Endothelial cell of umbilical vein (primary cell): ENCODE measurements around the gene FYN. TPM values are rescaled to one million over a fixed set of nuclear protein-coding genes. Genes with fewer than 3 reads are reported as not detected.

Experiments used
- BruUV-seq: library from RNA; stranded (reverse); fragments of 400-500 nt; replicated peaks from 2 replicates; lab custom pipeline; 2021; lab: Mats Ljungman, UMichigan
- CTCF ChIA-PET: fragments of 300-600, 350-600 bp; sonication (Branson Sonifier 250); formaldehyde crosslinking; loops from one replicate; lab custom pipeline; 2021; ENCODE audit warnings: antibody characterized with exemption, inconsistent platforms; lab: Charles Lee
- POLR2A ChIA-PET: fragments of 300-600, 350-600 bp; sonication (Branson Sonifier 250); formaldehyde crosslinking; loops from one replicate; lab custom pipeline; 2021; ENCODE audit warnings: antibody characterized with exemption, inconsistent platforms; lab: Charles Lee
- DNase-seq: peaks from one replicate; pipeline ENCODE4 v3.0.0-alpha.2; 2011; ENCODE audit warnings: low read depth, low spot score
- FAIRE-seq: peaks from 2 replicates; lab custom pipeline; 2011; peaks lifted over from hg19 to GRCh38; lab: Jason Lieb, UNC
- H2AFZ ChIP-seq: 2 replicates; pipeline ENCODE4 v1.6.0; 2012; ENCODE audit warnings: low read depth, low read length, control low read depth, inconsistent platforms
- H3K27ac ChIP-seq: 2 replicates; pipeline ENCODE4 v1.5.1; 2011; ENCODE audit warnings: low read depth, mild to moderate bottlenecking, control low read depth, low read length, moderate library complexity; ENCODE audit not compliant: insufficient read depth
- H3K27me3 ChIP-seq, 2 experiments: 2 replicates each; pipeline versions ENCODE4 v1.6.0 to v1.6.1; 2011; ENCODE audit warnings: low read length in 2 of 2, mixed read lengths in 1 of 2; ENCODE audit not compliant: control insufficient read depth in 2 of 2, insufficient read depth in 2 of 2
- H3K36me3 ChIP-seq, 2 experiments: 2 replicates in 1 of 2; 3 replicates in 1 of 2; pipeline ENCODE4 v1.5.1; 2011; ENCODE audit warnings: low read length in 2 of 2, mild to moderate bottlenecking in 1 of 2, moderate library complexity in 1 of 2; ENCODE audit not compliant: control insufficient read depth in 2 of 2, insufficient read depth in 2 of 2; ENCODE audit errors: extremely low read depth in 1 of 2
- H3K4me1 ChIP-seq: 3 replicates; pipeline ENCODE4 v1.5.1; 2011; ENCODE audit warnings: mild to moderate bottlenecking, low read length; ENCODE audit not compliant: control insufficient read depth, insufficient read depth; ENCODE audit errors: extremely low read depth
- H3K4me2 ChIP-seq: 2 replicates; pipeline ENCODE4 v1.6.1; 2011; ENCODE audit warnings: low read length, control low read depth, mixed read lengths; ENCODE audit not compliant: insufficient read depth
- H3K4me3 ChIP-seq, 3 experiments: fragments of 200-600 bp in 1 of 3; sonication (generic), shearing (Covaris generic) in 1 of 3; replicated peaks in 1 of 3; 2 replicates each; pipeline ENCODE4 v1.5.1; 2011 to 2016; ENCODE audit warnings: control low read depth in 3 of 3, low read length in 3 of 3, mild to moderate bottlenecking in 2 of 3, inconsistent platforms in 1 of 3, low read depth in 1 of 3, moderate library complexity in 1 of 3; ENCODE audit not compliant: insufficient read depth in 1 of 3
- H3K79me2 ChIP-seq: 2 replicates; pipeline ENCODE4 v1.6.0; 2012; ENCODE audit warnings: low read length, inconsistent platforms; ENCODE audit not compliant: control insufficient read depth, insufficient read depth
- H3K9ac ChIP-seq: replicated peaks from 2 replicates; pipeline ENCODE3; 2011; ENCODE audit warnings: low read length, control low read depth; ENCODE audit not compliant: insufficient read depth; ENCODE audit errors: extremely low read depth
- H3K9me1 ChIP-seq: replicated peaks from 3 replicates; pipeline ENCODE4 v1.6.0; 2011; ENCODE audit warnings: mild to moderate bottlenecking, low read length; ENCODE audit not compliant: control insufficient read depth, insufficient read depth; ENCODE audit errors: extremely low read depth
- H3K9me3 ChIP-seq: replicated peaks from 2 replicates; pipeline ENCODE4 v1.5.1; 2012; ENCODE audit warnings: low read length, inconsistent platforms; ENCODE audit not compliant: control insufficient read depth, insufficient read depth
- H4K20me1 ChIP-seq: replicated peaks from 2 replicates; pipeline ENCODE3; 2011; ENCODE audit warnings: mild to moderate bottlenecking, low read length; ENCODE audit not compliant: control insufficient read depth, insufficient read depth; ENCODE audit errors: extremely low read depth
- CTCF ChIP-seq, 2 donors: IDR thresholded peaks; 1 replicate in 1 of 2; 2 replicates in 1 of 2; pipeline ENCODE4 v1.5.1; 2011; ENCODE audit warnings: low read length in 2 of 2, mild to moderate bottlenecking in 2 of 2, moderate library complexity in 2 of 2, control low read depth in 1 of 2, inconsistent platforms in 1 of 2, low read depth in 1 of 2; ENCODE audit not compliant: insufficient read depth in 1 of 2; ENCODE audit errors: extremely low read depth in 1 of 2
- EZH2 ChIP-seq: IDR thresholded peaks from 2 replicates; pipeline ENCODE4 v1.6.1; 2012; ENCODE audit warnings: borderline replicate concordance, low read depth, mild to moderate bottlenecking, moderate library complexity, low read length, inconsistent platforms; ENCODE audit not compliant: severe bottlenecking
- FOS ChIP-seq: IDR thresholded peaks from 2 replicates; pipeline ENCODE4 v1.6.1; 2011; ENCODE audit warnings: mild to moderate bottlenecking, low read length, moderate library complexity, borderline replicate concordance; ENCODE audit not compliant: insufficient read depth
- GATA2 ChIP-seq: IDR thresholded peaks from 2 replicates; pipeline ENCODE4 v1.7.0; 2011; ENCODE audit warnings: low read depth, mild to moderate bottlenecking, moderate library complexity, mixed read lengths, low read length; ENCODE audit not compliant: insufficient read length, insufficient read depth
- JUN ChIP-seq: IDR thresholded peaks from 2 replicates; pipeline ENCODE4 v1.6.1; 2011; ENCODE audit warnings: borderline replicate concordance, low read depth; ENCODE audit not compliant: insufficient read length, insufficient read depth
- MYC ChIP-seq: IDR thresholded peaks from one replicate; pipeline ENCODE4 v1.6.1; 2011; ENCODE audit warnings: mild to moderate bottlenecking, low read depth, low read length
- POLR2A ChIP-seq: IDR thresholded peaks from 2 replicates; pipeline ENCODE4 v1.6.1; 2012; ENCODE audit warnings: low read depth, mild to moderate bottlenecking, control low read depth, low read length
- POLR2AphosphoS5 ChIP-seq: IDR thresholded peaks from 2 replicates; pipeline ENCODE4 v1.6.1; 2012; ENCODE audit warnings: low read depth, mild to moderate bottlenecking, control low read depth, low read length, moderate library complexity; ENCODE audit not compliant: insufficient read depth
- dilution Hi-C: fragments of 300-500 bp; cut with MboI; formaldehyde crosslinking; loops from one replicate; pipeline ENCODE4 v1.15.0; 2019; ENCODE audit warnings: low sequenced_read_pairs; ENCODE audit not compliant: extremely low pct_ligation_motif_present
- intact Hi-C: fragments of 100-400 bp; cut with micrococcal nuclease; formaldehyde crosslinking; loops from one replicate; pipeline ENCODE4 v1.10.0; 2022
- polyA plus RNA-seq, 4 experiments: library from polyadenylated mRNA; depleted of rRNA in 3 of 4; stranded (reverse) in 3 of 4; unstranded in 1 of 4; fragments of >200 nt; gene quantifications; 2 replicates each; pipeline versions ENCODE4 v1.2.1 to v1.2.3, GENCODE V29; 2011 to 2012; ENCODE audit warnings: missing spikeins in 1 of 4
- total RNA-seq: library from RNA; stranded (reverse); gene quantifications from 2 replicates; pipeline ENCODE4 v1.2.3, GENCODE V29; 2021
- TF ChIP-seq, protein P1 (sequence below): IDR thresholded peaks from 2 replicates; pipeline ENCODE4 v1.6.1; 2011; ENCODE audit not compliant: insufficient read depth, insufficient read length

The FYN gene
- total and polyA plus RNA-seq, 2 donors (not counting 3 experiments of a cell fraction or from before 2014, with no cell fraction given): 69.0 to 143 TPM

GRCh38 chr6:111610548-111611172 is 262.6 kb downstream of the FYN start:
- Histone ChIP-seq H3K4me2 (no peak overlapping the region), H3K36me3 (no peaks in the 10 kb centered on the region), H3K9me1 (no peaks in the 10 kb centered on the region), H2AFZ (no peak overlapping the region), H3K79me2 (no peaks in the 10 kb centered on the region), H3K9ac (no peak overlapping the region), H3K4me1 (peaks cover 11% of the 10 kb centered on the region), H3K4me3 (no peak overlapping the region), H3K27me3 (peaks cover 0 to 1% of the 10 kb centered on the region in 2 experiments), H3K9me3 (no peaks in the 10 kb centered on the region), H3K27ac (no peak overlapping the region), H4K20me1 (no peaks in the 10 kb centered on the region)
- FAIRE-seq: no peak
- dilution Hi-C loops (no loop called here), intact Hi-C loops (no loop called here)
- POLR2A ChIA-PET: no interaction called here
- CTCF ChIA-PET: no interaction called here
- DNase-seq: no peak
- TF ChIP-seq CTCF (IDR thresholded peaks at IDR 0.05; ENCODE audit: extremely low read depth in 1 of 2, insufficient read depth in 1 of 2, low read depth in 1 of 2, low read length in 2 of 2) (no peak), JUN (no peak), POLR2A (no peak), MYC (no peak), EZH2 (no peak), POLR2AphosphoS5 (no peak), GATA2 (no peak), FOS (no peak)
- TF ChIP-seq, protein P1, sequence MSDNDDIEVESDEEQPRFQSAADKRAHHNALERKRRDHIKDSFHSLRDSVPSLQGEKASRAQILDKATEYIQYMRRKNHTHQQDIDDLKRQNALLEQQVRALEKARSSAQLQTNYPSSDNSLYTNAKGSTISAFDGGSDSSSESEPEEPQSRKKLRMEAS: no peak
- BruUV-seq: no TSS peak

Other genes with a start within 250 kb of the FYN start
- gene CCN6, start 180.7 kb upstream of the FYN start, total RNA-seq: not detected in 2 replicates
- not detected in 2 replicates for gene CCN6, start 180.7 kb upstream of the FYN start, polyA plus RNA-seq
- 14.0 and 15.8 TPM in 2 replicates for gene TUBE1, start 214.0 kb upstream of the FYN start, total RNA-seq
- 5.3 and 6.7 TPM in 2 replicates for gene TUBE1, start 214.0 kb upstream of the FYN start, polyA plus RNA-seq
- gene FAM229B, start 214.1 kb upstream of the FYN start, total RNA-seq: 10.1 and 10.6 TPM in 2 replicates
- gene FAM229B, start 214.1 kb upstream of the FYN start, polyA plus RNA-seq: 9.0 and 9.1 TPM in 2 replicates